ENCODE measurements around the gene NKD1. TPM values are rescaled to one million over a fixed set of nuclear protein-coding genes. Genes with fewer than 3 reads are reported as not detected.

NKD1 gene
- total RNA-seq, 3 donors from 2014 or later, result 1.3 to 5.0 (median 4.6) TPM

- intact Hi-C loops (cut with DNase I; ENCODE audit: low total_unique reads), result no loop called here
- no peak for DNase-seq (ENCODE audit: low spot score in 2 of 2)
- H3K27me3 ChIP-seq, result no peaks in the 10 kb centered on the region
- no peak overlapping the region for H3K4me3 ChIP-seq
- no peaks in the 10 kb centered on the region for H3K4me1 ChIP-seq
- H3K9me3 ChIP-seq, result no peaks in the 10 kb centered on the region
- no peak for TF ChIP-seq POLR2AphosphoS5 (IDR thresholded peaks at IDR 0.05)
- TF ChIP-seq CTCF (IDR thresholded peaks at IDR 0.05), result no peak
- no peak for TF ChIP-seq POLR2A (IDR thresholded peaks at IDR 0.05)
- H3K36me3 ChIP-seq, result no peaks in the 10 kb centered on the region
- no peak overlapping the region for H3K27ac ChIP-seq
Measured at GRCh38 chr16:50581845-50582244, 33.6 kb downstream of the NKD1 start.

GRCh38 chr16:50583211-50583610, 35.0 kb downstream of the NKD1 start:
- TF ChIP-seq POLR2A (IDR thresholded peaks at IDR 0.05), result no peak
- no peak for TF ChIP-seq POLR2AphosphoS5 (IDR thresholded peaks at IDR 0.05)
- TF ChIP-seq CTCF (IDR thresholded peaks at IDR 0.05), result no peak
- no peaks in the 10 kb centered on the region for H3K9me3 ChIP-seq
- no peaks in the 10 kb centered on the region for H3K4me1 ChIP-seq
- H3K27ac ChIP-seq, result no peak overlapping the region
- no peak for DNase-seq (ENCODE audit: low spot score in 2 of 2)
- no peaks in the 10 kb centered on the region for H3K27me3 ChIP-seq
- intact Hi-C loops (cut with DNase I; ENCODE audit: low total_unique reads), result no loop called here
- no peaks in the 10 kb centered on the region for H3K36me3 ChIP-seq
- H3K4me3 ChIP-seq, result no peak overlapping the region

GRCh38 chr16:50584033-50584722, 36.0 kb downstream of the NKD1 start:
- no peak overlapping the region for H3K4me3 ChIP-seq
- H3K4me1 ChIP-seq, result no peaks in the 10 kb centered on the region
- no peak for DNase-seq (ENCODE audit: low spot score in 2 of 2)
- H3K36me3 ChIP-seq, result no peaks in the 10 kb centered on the region
- TF ChIP-seq POLR2A (IDR thresholded peaks at IDR 0.05) (no peak), CTCF (IDR thresholded peaks at IDR 0.05) (no peak), POLR2AphosphoS5 (IDR thresholded peaks at IDR 0.05) (no peak)
- H3K9me3 ChIP-seq, result no peaks in the 10 kb centered on the region
- H3K27me3 ChIP-seq, result no peaks in the 10 kb centered on the region
- intact Hi-C loops (cut with DNase I; ENCODE audit: low total_unique reads), result no loop called here
- no peak overlapping the region for H3K27ac ChIP-seq

- TF ChIP-seq POLR2AphosphoS5 (IDR thresholded peaks at IDR 0.05), result peak in 1 of 3 donors; percentile 66
- TF ChIP-seq CTCF (IDR thresholded peaks at IDR 0.05), result no peak
- H3K27ac ChIP-seq, result peak overlapping the region; percentile 34 to 72
- H3K36me3 ChIP-seq, result no peaks in the 10 kb centered on the region
- H3K4me3 ChIP-seq, result no peak overlapping the region
- intact Hi-C loops (cut with DNase I; ENCODE audit: low total_unique reads), result no loop called here
- H3K9me3 ChIP-seq, result no peaks in the 10 kb centered on the region
- H3K27me3 ChIP-seq, result no peaks in the 10 kb centered on the region
- H3K4me1 ChIP-seq, result no peaks in the 10 kb centered on the region
- peak; percentile 57 to 64 for DNase-seq (ENCODE audit: low spot score in 2 of 2)
Measured at GRCh38 chr16:50585331-50585776, 37.2 kb downstream of the NKD1 start.

GRCh38 chr16:50587543-50587942, 39.3 kb downstream of the NKD1 start:
- no peaks in the 10 kb centered on the region for H3K36me3 ChIP-seq
- H3K27me3 ChIP-seq, result no peaks in the 10 kb centered on the region
- no peak for DNase-seq (ENCODE audit: low spot score in 2 of 2)
- H3K4me1 ChIP-seq, result peaks cover 0 to 9% of the 10 kb centered on the region in 2 donors
- TF ChIP-seq CTCF (IDR thresholded peaks at IDR 0.05) (no peak), POLR2A (IDR thresholded peaks at IDR 0.05) (no peak), POLR2AphosphoS5 (IDR thresholded peaks at IDR 0.05) (no peak)
- intact Hi-C loops (cut with DNase I; ENCODE audit: low total_unique reads), result no loop called here
- no peaks in the 10 kb centered on the region for H3K9me3 ChIP-seq
- no peak overlapping the region for H3K4me3 ChIP-seq
- no peak overlapping the region for H3K27ac ChIP-seq

Data from breast epithelium (tissue), 4 donors.